Caco-2 (cell line): ENCODE measurements around the gene PAPSS2. TPM values are rescaled to one million over a fixed set of nuclear protein-coding genes. Genes with fewer than 3 reads are reported as not detected.

Source experiments
- BruUV-seq: library from RNA; stranded (reverse); fragments of 400-500 nt; replicated peaks from 2 replicates; lab custom pipeline; 2021; lab: Mats Ljungman, UMichigan
- CTCF ChIA-PET: fragments of 300-600 bp; sonication (Branson Sonifier 250); formaldehyde crosslinking; loops from one replicate; lab custom pipeline; 2022; ENCODE audit warnings: antibody characterized with exemption; lab: Charles Lee
- POLR2A ChIA-PET: fragments of 300-600 bp; sonication (Branson Sonifier 250); formaldehyde crosslinking; loops from one replicate; lab custom pipeline; 2022; ENCODE audit warnings: antibody characterized with exemption; lab: Charles Lee
- DNase-seq, 2 experiments: peaks; one replicate each; pipeline versions ENCODE4 v3.0.0 to v3.0.0-alpha.2; 2020 to 2022
- H3K27me3 ChIP-seq: replicated peaks from 2 replicates; pipeline ENCODE4 v1.6.0; 2011; ENCODE audit warnings: low read length; ENCODE audit not compliant: control insufficient read depth, insufficient read depth
- H3K36me3 ChIP-seq: 2 replicates; pipeline ENCODE4 v1.5.1; 2011; ENCODE audit warnings: low read length; ENCODE audit not compliant: control insufficient read depth, insufficient read depth
- H3K4me1 ChIP-seq: fragments of 250-450 bp; sonication (Bioruptor Pico); 2 replicates; pipeline ENCODE4 v1.5.1; 2020; ENCODE audit warnings: mild to moderate bottlenecking
- H3K4me3 ChIP-seq: 2 replicates; pipeline ENCODE4 v1.5.1; 2011; ENCODE audit warnings: low read depth, mild to moderate bottlenecking, control low read depth, low read length
- H3K9me3 ChIP-seq: fragments of 250-450 bp; sonication (Bioruptor Pico); 2 replicates; pipeline ENCODE4 v1.5.1; 2020; ENCODE audit warnings: mild to moderate bottlenecking, moderate library complexity
- H3K27ac Mint-ChIP-seq: one replicate; pipeline ENCODE4 v1.8.0; 2022; ENCODE audit warnings: mixed read lengths; ENCODE audit not compliant: unreplicated experiment
- H3K27me3 Mint-ChIP-seq: one replicate; pipeline ENCODE4 v1.8.0; 2022; ENCODE audit warnings: mixed read lengths; ENCODE audit not compliant: insufficient read depth, unreplicated experiment
- H3K36me3 Mint-ChIP-seq: one replicate; pipeline ENCODE4 v1.8.0; 2022; ENCODE audit warnings: mild to moderate bottlenecking, mixed read lengths; ENCODE audit not compliant: insufficient read depth, unreplicated experiment
- H3K4me1 Mint-ChIP-seq: one replicate; pipeline ENCODE4 v1.8.0; 2022; ENCODE audit warnings: low read depth, mixed read lengths; ENCODE audit not compliant: unreplicated experiment
- H3K4me3 Mint-ChIP-seq: one replicate; pipeline ENCODE4 v1.8.0; 2022; ENCODE audit warnings: mild to moderate bottlenecking, moderate library complexity, mixed read lengths; ENCODE audit not compliant: unreplicated experiment
- H3K9me3 Mint-ChIP-seq: one replicate; pipeline ENCODE4 v1.8.0; 2022; ENCODE audit warnings: mixed read lengths; ENCODE audit not compliant: unreplicated experiment
- CTCF ChIP-seq, 2 experiments: fragments of 200-600 bp in 1 of 2; IDR thresholded peaks; 1 replicate in 1 of 2; 2 replicates in 1 of 2; pipeline versions ENCODE4 v1.5.1 to v1.8.0; 2011 to 2022; ENCODE audit warnings: antibody characterized with exemption in 1 of 2, control low read depth in 1 of 2, inconsistent platforms in 1 of 2, low read depth in 1 of 2, low read length in 1 of 2, mild to moderate bottlenecking in 1 of 2, moderate library complexity in 1 of 2; ENCODE audit not compliant: insufficient read depth in 1 of 2, severe bottlenecking in 1 of 2, unreplicated experiment in 1 of 2
- intact Hi-C: fragments of 100-400 bp; cut with micrococcal nuclease; formaldehyde crosslinking; loops from one replicate; pipeline ENCODE4 v1.10.0; 2022; ENCODE audit not compliant: unreplicated experiment
- total RNA-seq: library from RNA; stranded (reverse); gene quantifications from 2 replicates; pipeline ENCODE4 v1.2.3, GENCODE V29; 2022

PAPSS2 gene
- total RNA-seq, 1 experiment from 2014 or later = 4.3 TPM

DNA sequence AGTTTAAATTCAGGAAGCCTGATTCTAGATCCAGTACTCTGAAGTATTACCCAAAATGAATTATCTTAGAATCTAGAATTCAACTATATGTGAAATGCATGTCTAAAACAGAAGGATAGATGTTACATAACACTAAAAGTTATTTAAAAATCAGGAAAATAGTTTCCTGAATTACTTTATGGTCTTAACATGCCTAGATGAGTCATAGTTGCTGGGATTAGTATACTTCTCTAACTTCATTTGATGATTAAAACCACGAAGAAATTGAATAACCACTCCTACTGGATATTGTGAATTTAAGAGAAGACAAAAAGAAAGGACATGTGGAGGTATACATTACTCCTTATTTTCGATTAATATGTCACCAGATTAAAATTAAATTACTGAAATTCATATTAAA is 92.9 kb downstream of the PAPSS2 start:
- ChIA-PET POLR2A (no interaction called here), CTCF (no interaction called here)
- intact Hi-C loops = no loop called here
- Mint-ChIP-seq H3K4me3 (no peak overlapping the region), H3K27ac (no peak overlapping the region), H3K9me3 (no peaks in the 10 kb centered on the region), H3K27me3 (no peaks in the 10 kb centered on the region), H3K4me1 (no peaks in the 10 kb centered on the region), H3K36me3 (peaks cover 17% of the 10 kb centered on the region)
- Histone ChIP-seq H3K4me3 (no peak overlapping the region), H3K27me3 (no peaks in the 10 kb centered on the region), H3K9me3 (no peaks in the 10 kb centered on the region), H3K4me1 (no peaks in the 10 kb centered on the region), H3K36me3 (no peaks in the 10 kb centered on the region)
- no peak for DNase-seq
- TF ChIP-seq CTCF (IDR thresholded peaks at IDR 0.05; ENCODE audit: insufficient read depth in 1 of 2, low read depth in 1 of 2, low read length in 1 of 2, severe bottlenecking in 1 of 2, unreplicated experiment in 1 of 2) = no peak
- no TSS peak for BruUV-seq

DNA sequence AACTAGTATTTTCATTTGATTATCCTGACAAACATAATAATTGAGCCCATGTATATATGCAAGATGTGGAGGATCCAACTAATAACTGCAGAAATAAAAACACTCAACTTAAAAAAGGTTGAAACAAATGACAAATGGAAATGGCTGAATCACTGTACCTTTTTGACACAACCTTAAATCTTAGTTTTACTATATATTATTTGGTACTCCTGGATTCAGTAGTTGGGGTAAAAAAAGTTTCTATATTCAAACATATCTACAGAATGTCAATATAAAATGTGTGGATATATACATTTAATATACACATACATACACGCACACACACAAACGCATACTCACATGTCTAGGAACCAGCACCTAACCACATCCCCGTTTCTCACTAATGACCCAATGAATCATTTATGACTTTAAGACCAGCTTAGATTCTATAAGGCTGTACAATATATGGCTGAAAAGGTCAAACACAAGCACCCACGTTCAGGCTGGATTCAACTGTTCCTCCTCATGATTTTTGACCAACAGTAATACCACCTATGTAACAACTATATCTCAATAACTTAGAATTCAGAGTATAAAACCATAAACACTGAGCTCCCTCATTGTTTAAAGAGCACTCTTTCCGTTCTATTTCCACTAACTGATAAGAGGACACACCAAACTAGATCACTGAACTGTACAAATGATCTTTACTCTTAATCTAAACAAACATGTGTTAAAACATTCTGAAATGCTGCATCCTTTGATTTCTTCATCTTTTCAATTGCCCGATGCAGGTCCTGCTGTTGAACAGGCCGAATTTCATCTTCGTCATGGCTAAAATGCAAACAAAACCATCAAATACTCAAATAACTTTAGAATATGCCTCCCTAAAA is 94.6 kb downstream of the PAPSS2 start:
- no peak for TF ChIP-seq CTCF (IDR thresholded peaks at IDR 0.05; ENCODE audit: insufficient read depth in 1 of 2, low read depth in 1 of 2, low read length in 1 of 2, severe bottlenecking in 1 of 2, unreplicated experiment in 1 of 2)
- Histone ChIP-seq H3K9me3 (no peaks in the 10 kb centered on the region), H3K4me1 (no peaks in the 10 kb centered on the region), H3K27me3 (no peaks in the 10 kb centered on the region), H3K36me3 (no peaks in the 10 kb centered on the region), H3K4me3 (no peak overlapping the region)
- Mint-ChIP-seq H3K9me3 (no peaks in the 10 kb centered on the region), H3K4me1 (no peaks in the 10 kb centered on the region), H3K27ac (no peak overlapping the region), H3K27me3 (no peaks in the 10 kb centered on the region), H3K36me3 (peaks cover 17% of the 10 kb centered on the region), H3K4me3 (no peak overlapping the region)
- intact Hi-C loops = no loop called here
- no TSS peak for BruUV-seq
- DNase-seq = no peak
- ChIA-PET CTCF (interaction anchor here (0.6 kb wide), 1 partner anchor 220 kb away, joined by 3 read pairs; no protein-coding TSS in a partner anchor), POLR2A (no interaction called here)

DNA sequence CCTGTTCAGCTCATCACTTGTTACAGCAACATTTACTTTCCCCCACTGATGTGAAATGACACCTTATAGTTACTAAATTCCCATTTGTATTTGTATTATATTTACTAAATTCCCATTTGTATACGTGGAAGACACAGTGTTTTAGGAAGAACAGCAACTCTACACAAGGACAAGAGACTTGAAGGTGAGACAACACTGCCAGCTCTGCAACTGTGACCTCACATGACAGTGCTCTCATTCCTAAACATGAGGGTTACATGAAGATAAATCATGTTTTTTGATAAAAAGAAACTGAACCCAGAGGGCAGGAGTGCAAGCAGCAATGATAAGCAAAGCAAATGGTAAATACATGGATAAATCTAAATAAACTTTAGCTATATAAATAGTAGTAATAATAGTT is 98.0 kb downstream of the PAPSS2 start:
- POLR2A ChIA-PET = interaction anchor here (0.6 kb wide), 1 partner anchor 105 kb away, joined by 3 read pairs; no protein-coding TSS in a partner anchor
- BruUV-seq = no TSS peak
- intact Hi-C loops = no loop called here
- Mint-ChIP-seq H3K9me3 (no peaks in the 10 kb centered on the region), H3K27me3 (no peaks in the 10 kb centered on the region), H3K36me3 (peaks cover 15% of the 10 kb centered on the region), H3K27ac (no peak overlapping the region), H3K4me3 (no peak overlapping the region), H3K4me1 (no peaks in the 10 kb centered on the region)
- H3K4me3 ChIP-seq = no peak overlapping the region
- H3K36me3 ChIP-seq = no peaks in the 10 kb centered on the region
- no peaks in the 10 kb centered on the region for H3K27me3 ChIP-seq
- H3K9me3 ChIP-seq = no peaks in the 10 kb centered on the region
- H3K4me1 ChIP-seq = peaks cover 7% of the 10 kb centered on the region
- no peak for DNase-seq
- CTCF ChIA-PET = interaction anchor here (0.8 kb wide), 1 partner anchor 135 kb away, joined by 3 read pairs; no protein-coding TSS in a partner anchor
- no peak for TF ChIP-seq CTCF (IDR thresholded peaks at IDR 0.05; ENCODE audit: insufficient read depth in 1 of 2, low read depth in 1 of 2, low read length in 1 of 2, severe bottlenecking in 1 of 2, unreplicated experiment in 1 of 2)
